Pancreas (tissue), 10 donors: ENCODE results near the gene GABRA4. TPM values are rescaled to one million over a fixed set of nuclear protein-coding genes. Genes with fewer than 3 reads are reported as not detected.

Experiments
- ATAC-seq, 4 donors: fragments of 200-7000 bp; cut with Tn5 transposase; one replicate each; pipeline versions ENCODE4 v1.8.0 to v1.9.1; 2020; ENCODE audit warnings: mild to moderate bottlenecking in 4 of 4, moderate library complexity in 4 of 4
- DNase-seq, 6 donors: peaks; one replicate each; pipeline ENCODE4 v3.0.0-alpha.2; 2020
- FAIRE-seq: peaks from 2 replicates; lab custom pipeline; 2012; peaks lifted over from hg19 to GRCh38; lab: Jason Lieb, UNC
- H3K27ac ChIP-seq, 4 donors: fragments of 200-600 bp; sonication (generic); 1 replicate in 3 of 4; 2 replicates in 1 of 4; pipeline versions ENCODE4 v1.5.0 to v1.8.0; 2020
- H3K27me3 ChIP-seq, 4 donors: fragments of 200-600 bp; one replicate each; pipeline ENCODE4 v1.8.0; 2021
- H3K36me3 ChIP-seq, 3 donors: fragments of 200-600 bp; sonication (generic) in 1 of 3; one replicate each; pipeline versions ENCODE4 v1.5.0 to v1.8.0; 2020 to 2021
- H3K4me1 ChIP-seq, 3 donors: fragments of 200-600 bp; one replicate each; pipeline ENCODE4 v1.8.0; 2021
- H3K4me3 ChIP-seq, 4 donors: fragments of 200-600 bp; sonication (generic) in 2 of 4; one replicate each; pipeline versions ENCODE4 v1.5.0 to v1.8.0; 2020 to 2021
- H3K9me3 ChIP-seq, 4 donors: fragments of 200-600 bp; one replicate each; pipeline ENCODE4 v1.8.0; 2021
- CTCF ChIP-seq, 4 donors: fragments of 200-600 bp; sonication (generic) in 3 of 4; IDR thresholded peaks; one replicate each; pipeline versions ENCODE4 v1.5.0 to v1.8.0; 2021; ENCODE audit warnings: antibody characterized with exemption in 4 of 4
- WGBS, 2 donors: extraction: QIAGEN DNeasy Blood & Tissue Kit; methylation state at CpG; one replicate each; pipeline ENCODE4 v1.1.7; 2013; 5-methylcytosine and 5-hydroxymethylcytosine counted together
- intact Hi-C, 3 donors: fragments of 100-400 bp; cut with DNase I; formaldehyde crosslinking; loops; one replicate each; pipeline versions ENCODE4 v1.11.1 to v1.14.2; 2022
- polyA plus RNA-seq, 2 donors: library from polyadenylated mRNA; stranded (reverse); fragments of 200-250 nt; gene quantifications; one replicate each; pipeline ENCODE4 v1.2.3, GENCODE V29; 2013
- total RNA-seq, 6 donors: library from RNA; stranded (reverse); fragmentation: NEBNext Ultra II Directional in 4 of 6; extraction: Animal tissue kit (Norgen Biotek cat#: 25700) in 4 of 6; gene quantifications; one replicate each; pipeline versions ENCODE4 v1.2.1 to v1.2.4, GENCODE V29; 2021 to 2023
- donor health status: healthy with polysubstance abuse.
- donor health status: DM: no; HTN: no; CAD: no; lungs with moderate emphysema.
- donor health status: DM: no; HTN: no; CAD: no.
- donor health status: control.
- donor health status: control.
- donor health status: Bipolar disorder and iron deficiency.
- donor health status: DM: yes; HTN: yes; CAD: no.
- donor health status: DM: no; HTN: no; CAD: no.
- donor health status: DM: no; HTN: no; CAD: no.
- donor health status: DM: yes; HTN: yes; CAD: no.

GABRA4 gene
- total and polyA plus RNA-seq, 8 donors, result 0.03 to 0.14 (median 0.06) TPM; not detected in 4

GRCh38 chr4:46979283-46979682 lies 14.1 kb downstream of the GABRA4 start:
- DNase-seq, result no peak
- Histone ChIP-seq H3K9me3 (no peaks in the 10 kb centered on the region), H3K36me3 (no peaks in the 10 kb centered on the region), H3K4me3 (no peak overlapping the region), H3K27ac (no peak overlapping the region), H3K27me3 (peaks cover 0 to 8% (median 0%) of the 10 kb centered on the region in 4 donors), H3K4me1 (no peaks in the 10 kb centered on the region)
- no peak for ATAC-seq
- 69 to 73% methylated on average over 2 of the region's 2 CpGs for WGBS, 2 donors
- intact Hi-C loops, result no loop called here
- no peak for TF ChIP-seq CTCF (IDR thresholded peaks at IDR 0.05)
- FAIRE-seq, result no peak

GRCh38 chr4:46977245-46977644 lies 16.1 kb downstream of the GABRA4 start:
- peaks cover 0 to 15% (median 0%) of the 10 kb centered on the region in 4 donors for H3K27me3 ChIP-seq
- H3K4me3 ChIP-seq, result no peak overlapping the region
- FAIRE-seq (no peak), ATAC-seq (no peak), DNase-seq (no peak)
- intact Hi-C loops, result no loop called here
- no peak overlapping the region for H3K27ac ChIP-seq
- H3K4me1 ChIP-seq, result no peaks in the 10 kb centered on the region
- H3K36me3 ChIP-seq, result no peaks in the 10 kb centered on the region
- WGBS, 2 donors, result 49 to 74% methylated on average over 2 of the region's 2 CpGs
- no peak for TF ChIP-seq CTCF (IDR thresholded peaks at IDR 0.05)
- H3K9me3 ChIP-seq, result no peaks in the 10 kb centered on the region

GRCh38 chr4:46975812-46976553 lies 17.4 kb downstream of the GABRA4 start:
- Histone ChIP-seq H3K27ac (no peak overlapping the region), H3K4me1 (no peaks in the 10 kb centered on the region), H3K36me3 (no peaks in the 10 kb centered on the region), H3K4me3 (no peak overlapping the region), H3K9me3 (no peaks in the 10 kb centered on the region), H3K27me3 (peaks cover 0 to 15% (median 0%) of the 10 kb centered on the region in 4 donors)
- DNase-seq (no peak), ATAC-seq (no peak), FAIRE-seq (no peak)
- WGBS, 2 donors, result 73 to 83% methylated on average over 4 of the region's 4 CpGs
- no peak for TF ChIP-seq CTCF (IDR thresholded peaks at IDR 0.05)
- intact Hi-C loops, result no loop called here

GRCh38 chr4:46974891-46975543 lies 18.4 kb downstream of the GABRA4 start:
- no peak for DNase-seq
- Histone ChIP-seq H3K27me3 (peaks cover 0 to 15% (median 0%) of the 10 kb centered on the region in 4 donors), H3K36me3 (no peaks in the 10 kb centered on the region), H3K4me3 (no peak overlapping the region), H3K4me1 (no peaks in the 10 kb centered on the region), H3K9me3 (no peaks in the 10 kb centered on the region), H3K27ac (no peak overlapping the region)
- no peak for FAIRE-seq
- intact Hi-C loops, result no loop called here
- no peak for ATAC-seq
- WGBS, 2 donors, result 56 to 65% methylated on average over 1 of the region's 1 CpG
- TF ChIP-seq CTCF (IDR thresholded peaks at IDR 0.05), result no peak

GRCh38 chr4:46968847-46969246 lies 24.5 kb downstream of the GABRA4 start:
- 63 to 80% methylated on average over 1 of the region's 1 CpG for WGBS, 2 donors
- DNase-seq, result no peak
- H3K4me3 ChIP-seq, result no peak overlapping the region
- intact Hi-C loops, result no loop called here
- no peak for FAIRE-seq
- no peak overlapping the region for H3K27ac ChIP-seq
- H3K27me3 ChIP-seq, result peaks cover 0 to 2% (median 0%) of the 10 kb centered on the region in 4 donors
- no peak for TF ChIP-seq CTCF (IDR thresholded peaks at IDR 0.05)
- H3K9me3 ChIP-seq, result no peaks in the 10 kb centered on the region
- H3K4me1 ChIP-seq, result no peaks in the 10 kb centered on the region
- ATAC-seq, result no peak
- H3K36me3 ChIP-seq, result no peaks in the 10 kb centered on the region
